Activated CD4-positive, CD25-positive, alpha-beta regulatory T cell treated with anti-CD3 and anti-CD28 coated beads, Interleukin-2, amount 50 U/mL, for 16 hours (primary cell): ENCODE results near the gene HIVEP3.

ENCODE experiments used
- DNase-seq: peaks from one replicate; pipeline ENCODE4 v3.0.0-alpha.2; 2020; ENCODE audit warnings: low read depth, low spot score

The HIVEP3 gene

DNA sequence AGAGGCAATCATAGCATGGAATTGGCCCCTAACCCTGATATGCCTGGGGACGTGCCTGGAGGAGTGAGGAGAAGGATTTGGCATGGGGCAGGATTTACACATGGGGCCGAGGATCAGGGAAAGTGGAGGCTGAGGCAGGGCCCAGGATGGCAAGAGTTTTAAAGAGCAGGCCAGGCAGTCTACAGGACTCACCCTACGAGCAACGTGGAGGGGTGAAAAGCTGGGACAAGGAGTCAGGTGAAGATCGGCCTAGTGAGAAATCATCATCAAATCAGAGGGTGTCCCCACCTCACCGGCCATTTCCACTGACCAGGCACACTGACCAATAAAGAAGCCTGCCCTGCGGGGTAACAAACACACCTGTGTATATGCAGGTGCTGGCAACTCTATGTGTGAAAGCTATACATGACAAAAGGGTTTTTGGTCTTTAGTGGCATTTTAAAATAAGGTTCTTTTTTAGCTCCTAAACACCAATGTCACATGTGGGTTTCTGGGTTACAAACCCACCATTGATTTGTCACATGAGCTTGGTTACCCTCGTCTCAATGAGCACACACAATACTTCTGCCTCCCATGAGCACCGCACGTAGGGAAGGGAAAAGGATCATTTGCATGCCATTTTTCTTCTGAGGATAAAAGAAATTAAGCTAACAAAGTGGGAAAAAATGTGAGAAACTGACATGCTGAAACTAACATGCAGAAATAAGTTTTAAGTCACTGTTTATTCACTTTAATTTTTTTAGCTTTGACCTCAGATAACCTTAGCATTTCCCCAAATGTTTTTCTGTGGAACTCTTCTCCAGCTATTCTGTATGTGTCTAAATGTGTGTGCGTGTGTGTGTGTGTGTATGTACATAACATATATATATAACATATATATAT lies 266.1 kb downstream of the HIVEP3 start:
- no peak for DNase-seq

DNA sequence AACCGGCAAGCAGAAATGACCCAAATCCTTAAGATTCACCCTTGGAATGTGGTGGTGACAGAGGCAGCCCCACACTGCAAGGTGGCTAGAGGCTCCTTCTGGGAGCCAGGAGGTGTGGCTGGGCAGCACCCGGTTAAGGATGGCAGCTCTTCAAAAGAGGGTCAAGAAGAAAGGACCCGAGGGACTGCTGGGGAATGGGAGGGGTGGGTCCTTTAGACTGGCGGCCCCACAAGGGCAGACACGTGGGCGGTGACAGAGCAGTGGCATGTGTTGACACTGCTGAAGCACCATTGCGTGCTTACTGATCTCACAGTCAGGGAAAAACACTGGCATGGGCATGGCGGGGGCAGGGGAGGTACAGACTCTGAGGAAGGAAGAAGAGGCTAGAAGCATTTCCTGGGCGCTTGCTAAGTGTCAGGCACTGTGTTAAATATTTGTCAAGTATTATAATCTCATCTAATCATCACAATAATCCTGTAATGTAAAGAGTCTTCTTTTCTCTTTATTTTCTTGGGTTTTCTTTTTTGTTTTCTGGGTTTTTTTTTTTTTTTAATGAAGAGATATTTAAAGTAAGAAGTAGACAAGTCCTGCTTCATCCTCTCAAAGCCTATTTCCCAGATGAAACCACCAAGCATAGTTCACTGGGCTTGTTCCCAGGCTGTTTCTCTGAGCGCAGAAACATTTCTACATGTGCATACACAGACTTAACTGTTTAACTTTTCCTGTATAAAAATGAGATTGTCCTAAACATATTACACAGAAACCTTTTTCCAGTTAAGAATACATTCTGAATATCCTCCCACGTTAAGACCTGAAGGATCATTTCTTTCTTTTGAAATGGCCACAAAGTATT lies 268.5 kb downstream of the HIVEP3 start:
- DNase-seq: no peak

DNA sequence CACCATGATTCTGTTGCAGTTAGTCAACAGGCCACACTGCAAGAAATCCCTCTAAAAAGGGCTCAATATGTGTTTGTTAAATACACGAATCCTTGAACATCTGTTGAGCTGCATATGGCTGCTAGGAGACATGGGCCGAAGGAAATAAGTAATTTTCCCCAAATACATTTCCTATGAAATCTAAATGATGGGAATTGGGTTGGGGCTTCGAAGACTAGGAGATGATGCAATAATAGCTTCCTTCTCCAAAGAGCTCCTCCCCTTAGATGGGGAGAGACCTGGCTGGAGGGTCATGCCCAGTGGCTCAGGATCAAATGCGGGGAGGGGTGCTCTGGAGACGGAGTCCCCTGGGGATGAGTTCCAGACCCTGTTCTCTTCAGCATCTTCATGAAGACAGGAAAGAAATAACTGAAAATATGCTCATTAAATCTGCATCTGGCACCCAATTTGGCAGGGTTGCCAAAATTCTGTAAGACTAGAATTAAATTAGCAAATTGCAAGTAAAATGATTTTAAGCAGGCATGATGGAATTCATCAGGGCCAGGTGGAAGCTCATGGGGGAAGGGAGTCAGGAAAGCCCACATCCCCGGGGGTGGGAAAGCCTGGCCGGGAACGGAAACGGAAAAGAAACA lies 269.2 kb downstream of the HIVEP3 start:
- no peak for DNase-seq

DNA sequence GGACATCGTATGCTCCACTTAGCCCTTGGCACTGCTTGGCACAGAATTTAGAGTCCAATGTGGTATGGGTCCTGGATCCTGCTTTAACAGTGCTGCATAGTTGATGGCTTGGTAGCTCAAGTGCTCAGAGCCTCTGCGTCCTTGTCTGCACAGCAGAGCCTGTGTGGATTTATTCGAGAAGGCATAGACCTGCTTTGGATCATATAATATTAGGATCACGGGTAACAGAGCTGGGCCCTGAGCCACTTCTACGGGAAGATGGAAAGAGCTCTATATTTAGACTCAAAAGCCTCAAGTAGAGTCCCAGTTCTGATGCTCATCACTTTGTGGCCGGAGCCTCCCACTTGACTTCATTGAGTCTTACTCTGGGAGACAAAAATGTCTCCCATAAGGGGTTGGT lies 269.9 kb downstream of the HIVEP3 start:
- DNase-seq: no peak

DNA sequence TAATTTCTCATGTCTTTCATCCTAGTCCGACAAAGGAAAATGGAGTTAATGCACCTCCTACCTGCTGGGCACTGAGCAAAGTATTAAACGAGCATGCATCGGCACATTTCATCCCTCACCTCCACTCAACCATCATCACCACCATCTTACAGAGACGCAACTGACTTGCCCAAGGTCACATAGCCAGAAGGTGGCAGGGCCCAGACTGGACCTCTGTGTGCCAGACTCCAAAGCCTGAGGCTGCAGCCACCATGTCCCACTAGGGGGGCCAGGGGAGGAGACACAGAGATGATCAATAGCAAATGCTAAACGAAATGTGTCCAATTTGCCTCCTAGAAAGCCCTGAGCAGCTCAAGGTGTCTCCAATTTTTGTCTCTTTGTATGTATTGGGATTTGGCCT lies 270.5 kb downstream of the HIVEP3 start:
- DNase-seq: no peak

DNA sequence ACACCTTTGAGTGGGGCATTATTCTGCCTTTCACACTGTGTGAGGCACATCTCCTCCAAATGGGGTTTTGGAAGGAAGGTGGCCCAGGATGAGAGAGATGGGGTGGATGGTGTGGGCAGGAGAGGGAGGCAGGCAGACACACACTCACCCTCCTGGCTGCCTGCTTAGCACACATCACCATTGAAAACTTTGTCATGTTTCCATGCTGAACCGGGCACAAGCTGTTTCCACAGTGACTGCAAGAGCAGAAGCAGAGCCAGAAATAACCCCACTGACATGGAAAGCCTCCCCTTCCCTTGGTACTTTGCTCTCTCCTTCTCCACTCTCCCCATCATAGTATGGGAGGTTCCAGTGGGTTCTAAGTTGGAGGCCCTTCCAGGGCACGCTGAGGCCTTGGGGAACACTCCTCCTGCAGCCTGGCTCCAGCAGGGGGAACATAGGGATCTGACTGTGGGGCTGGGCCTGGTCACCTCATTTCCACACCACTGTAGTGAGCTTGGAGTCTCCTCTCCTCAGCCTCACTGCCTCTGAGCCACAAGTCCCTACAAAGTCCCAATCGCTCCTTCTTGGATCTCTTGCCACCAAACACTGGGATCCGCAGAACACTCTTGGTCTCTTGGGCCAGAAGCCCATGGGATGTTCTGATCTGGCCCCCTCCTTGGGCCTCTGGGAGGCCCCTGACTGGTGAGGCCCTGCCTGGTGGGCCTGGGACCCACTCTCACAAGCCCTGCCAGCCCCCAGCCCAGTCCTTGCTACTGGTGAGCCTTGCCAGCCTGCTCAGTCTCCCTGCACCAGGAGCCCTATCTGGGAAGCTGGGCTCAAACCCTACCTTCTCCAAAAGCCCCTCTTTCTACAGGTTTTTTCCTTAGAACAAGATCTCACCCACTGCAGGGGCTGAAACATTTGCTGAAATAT lies 271.2 kb downstream of the HIVEP3 start:
- DNase-seq: no peak

DNA sequence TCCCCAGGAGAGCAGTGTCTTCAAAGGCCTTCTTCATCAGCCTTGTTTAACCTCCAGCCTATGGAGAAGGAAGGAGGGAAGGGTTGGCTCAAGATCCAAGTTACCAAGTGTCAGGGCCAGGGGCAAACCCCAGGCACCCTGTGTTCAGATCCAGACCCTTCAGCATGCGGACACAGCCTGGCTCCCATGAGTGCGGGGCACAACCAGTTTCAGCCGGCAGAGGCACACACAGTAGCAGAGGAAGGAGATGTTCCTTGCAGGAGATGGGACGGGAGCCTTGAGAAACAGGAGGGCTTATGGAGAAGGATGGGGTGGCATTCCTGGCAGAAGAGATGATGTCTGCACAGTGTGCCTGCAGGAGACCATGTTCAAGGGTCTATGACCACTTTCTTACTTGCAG lies 272.5 kb downstream of the HIVEP3 start:
- DNase-seq: no peak

DNA sequence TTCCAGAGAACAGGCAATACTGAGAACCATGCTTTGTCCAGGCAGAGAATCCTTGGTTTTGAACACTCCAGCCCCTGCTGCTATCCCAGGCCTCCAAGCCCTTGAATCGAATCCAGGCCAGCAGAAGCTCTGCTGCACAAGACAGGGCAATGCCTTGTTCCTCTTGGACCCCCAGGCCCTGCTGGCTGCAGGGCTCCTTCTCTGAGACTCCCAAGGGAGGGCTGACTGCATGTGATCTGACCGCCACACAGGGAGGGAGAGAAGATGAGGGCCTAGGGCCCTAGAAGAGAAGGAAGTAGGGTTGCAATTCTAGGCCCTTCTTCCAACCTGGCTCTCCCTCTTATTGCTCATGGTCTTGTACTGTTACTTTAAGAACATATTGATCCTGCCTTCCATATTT lies 273.7 kb downstream of the HIVEP3 start:
- DNase-seq: no peak

DNA sequence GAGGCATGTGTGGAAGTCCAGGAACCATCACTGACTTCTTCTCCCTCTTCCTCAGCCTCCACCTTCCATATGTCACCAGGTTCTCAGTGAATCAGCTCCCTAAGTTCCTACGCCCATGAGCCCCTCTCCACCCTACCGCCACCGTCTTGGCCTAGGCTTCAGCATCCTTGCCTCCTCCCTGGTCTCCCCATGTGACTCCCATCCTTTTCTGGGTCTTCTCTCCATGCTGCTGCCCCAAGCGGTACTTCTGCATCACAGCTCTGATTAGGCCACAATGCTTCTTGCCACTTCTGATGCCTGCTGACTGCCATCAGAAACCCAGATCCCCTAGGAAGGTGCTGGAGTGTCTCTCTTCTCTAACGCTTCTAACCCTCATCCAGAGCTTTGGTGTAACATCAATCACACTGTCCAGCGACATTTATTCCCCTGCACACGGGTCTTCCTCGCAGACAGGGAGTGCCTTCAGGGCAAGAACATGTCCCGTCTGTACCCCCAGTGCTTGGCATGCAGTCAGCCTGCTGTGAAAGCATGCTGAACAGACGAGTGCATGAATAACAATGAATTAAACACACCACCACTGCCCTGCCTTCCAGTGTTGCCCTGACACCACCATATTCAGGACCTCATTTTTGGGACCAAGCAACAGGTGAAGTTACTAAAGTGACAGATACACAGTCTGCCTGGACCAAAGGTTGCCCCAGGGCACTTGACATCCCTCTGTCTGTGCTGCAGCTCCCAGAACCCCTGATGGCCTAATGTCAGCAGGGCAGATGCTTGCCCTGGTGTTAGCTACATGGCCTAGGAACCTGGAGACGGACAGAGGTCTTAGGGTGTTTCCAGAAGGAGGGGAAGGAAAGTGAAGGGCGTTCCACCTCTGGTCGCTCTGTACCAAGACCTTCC lies 275.6 kb downstream of the HIVEP3 start:
- DNase-seq: no peak

DNA sequence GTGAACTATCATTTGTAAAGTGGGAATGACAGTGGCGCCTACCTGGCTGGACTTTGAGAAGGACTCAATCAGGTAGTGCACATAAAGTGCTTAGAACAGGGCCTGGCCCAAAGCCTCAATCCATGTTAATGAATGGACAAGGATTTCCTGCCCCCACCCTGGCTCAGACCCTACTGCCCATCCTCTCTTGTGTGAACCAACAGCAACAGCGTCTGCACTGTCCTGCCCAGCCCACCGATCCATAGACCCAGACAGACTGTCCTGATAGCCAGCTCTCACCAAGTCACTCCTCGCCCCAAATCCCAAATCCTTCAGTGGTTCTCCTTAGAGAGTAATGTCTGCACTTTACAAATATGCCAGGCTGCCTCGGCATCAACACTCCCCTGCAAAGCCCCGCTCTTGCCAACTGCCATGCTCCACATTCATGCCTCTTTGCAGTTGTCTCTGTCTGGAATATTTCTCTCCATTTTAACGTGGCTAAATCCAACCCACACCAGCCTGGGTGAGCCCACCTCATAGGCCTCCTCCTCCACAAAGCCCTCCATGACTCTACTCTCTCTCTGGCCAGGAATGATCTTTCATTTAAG lies 276.7 kb downstream of the HIVEP3 start:
- no peak for DNase-seq

DNA sequence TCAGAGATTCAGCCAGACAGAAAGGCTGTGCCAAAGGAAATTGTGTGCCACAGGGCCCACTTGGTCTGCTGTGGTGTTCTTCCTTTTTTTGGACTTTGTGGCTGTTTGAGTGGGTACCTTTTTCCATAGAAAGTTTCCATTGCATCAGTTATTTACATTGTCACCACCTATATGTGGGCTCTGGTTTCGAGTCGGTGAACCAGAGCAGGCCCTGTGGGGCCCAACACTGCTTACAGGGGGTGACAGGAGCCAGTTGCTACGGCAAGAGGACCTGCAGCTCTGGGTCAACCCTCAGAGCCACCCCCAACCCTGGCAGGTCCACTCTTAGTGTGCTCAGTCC lies 277.3 kb downstream of the HIVEP3 start:
- DNase-seq: no peak

DNA sequence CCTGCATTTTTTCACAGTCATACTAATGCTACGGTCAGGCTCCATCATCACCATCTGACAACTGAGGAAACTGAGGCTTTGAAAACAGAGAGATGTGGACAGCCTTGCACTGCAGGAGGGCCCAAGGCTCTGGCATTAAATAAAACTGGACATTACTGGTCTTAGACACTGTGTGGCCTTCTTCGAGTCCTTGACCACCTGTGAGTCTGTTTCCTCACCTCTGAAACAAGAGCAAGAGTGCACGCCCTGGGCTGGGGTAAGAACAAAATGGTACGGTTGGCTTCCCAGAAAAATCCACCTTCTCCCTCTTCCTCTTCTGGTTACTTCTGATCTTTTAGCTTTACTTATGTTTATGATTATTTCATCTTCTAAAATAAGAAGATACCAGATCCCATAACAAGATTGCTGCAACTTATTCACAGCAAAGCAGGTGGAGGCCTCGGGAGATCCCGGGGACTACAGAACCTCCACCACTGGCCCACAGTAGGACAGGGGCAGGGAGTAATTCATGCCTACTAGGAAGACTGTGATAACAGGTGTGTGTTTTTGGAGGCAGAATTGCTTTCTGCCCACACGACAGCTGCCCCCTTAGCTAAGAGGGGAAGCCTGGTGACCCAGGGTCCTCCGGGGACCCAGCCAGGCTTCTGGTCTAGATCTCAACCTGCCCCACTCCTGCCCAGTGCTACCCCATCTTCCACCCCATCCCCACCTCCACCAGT lies 277.8 kb downstream of the HIVEP3 start:
- no peak for DNase-seq

DNA sequence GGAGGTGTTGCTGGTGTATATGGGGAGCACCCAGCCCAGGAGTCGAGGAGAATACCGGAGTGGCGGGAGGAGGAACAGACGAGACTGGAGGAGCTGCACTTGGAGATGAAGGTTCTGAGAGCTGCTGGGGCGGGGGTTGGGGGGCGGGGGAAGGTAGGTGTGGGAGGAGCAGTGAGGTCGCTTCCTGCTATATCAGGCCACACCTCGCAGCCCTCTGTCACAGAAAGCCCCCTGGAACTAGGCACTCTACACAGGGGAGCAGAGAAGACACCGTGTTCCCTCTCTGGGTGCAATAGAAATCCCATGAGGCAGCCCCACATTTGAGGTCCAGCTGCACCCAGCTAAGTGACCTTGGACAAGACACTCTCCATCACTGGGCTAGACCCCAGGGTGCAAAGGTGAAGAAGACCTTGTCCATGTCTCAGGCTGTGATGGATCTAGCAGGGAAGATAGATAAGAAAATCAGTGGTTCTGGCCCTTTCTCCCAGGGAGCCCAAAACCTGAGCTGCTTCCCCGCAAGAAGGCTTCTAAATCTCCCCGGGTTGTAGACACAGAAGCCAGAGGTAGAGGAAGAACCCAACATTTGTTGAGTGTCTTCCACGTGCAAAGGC lies 278.5 kb downstream of the HIVEP3 start:
- DNase-seq: no peak

DNA sequence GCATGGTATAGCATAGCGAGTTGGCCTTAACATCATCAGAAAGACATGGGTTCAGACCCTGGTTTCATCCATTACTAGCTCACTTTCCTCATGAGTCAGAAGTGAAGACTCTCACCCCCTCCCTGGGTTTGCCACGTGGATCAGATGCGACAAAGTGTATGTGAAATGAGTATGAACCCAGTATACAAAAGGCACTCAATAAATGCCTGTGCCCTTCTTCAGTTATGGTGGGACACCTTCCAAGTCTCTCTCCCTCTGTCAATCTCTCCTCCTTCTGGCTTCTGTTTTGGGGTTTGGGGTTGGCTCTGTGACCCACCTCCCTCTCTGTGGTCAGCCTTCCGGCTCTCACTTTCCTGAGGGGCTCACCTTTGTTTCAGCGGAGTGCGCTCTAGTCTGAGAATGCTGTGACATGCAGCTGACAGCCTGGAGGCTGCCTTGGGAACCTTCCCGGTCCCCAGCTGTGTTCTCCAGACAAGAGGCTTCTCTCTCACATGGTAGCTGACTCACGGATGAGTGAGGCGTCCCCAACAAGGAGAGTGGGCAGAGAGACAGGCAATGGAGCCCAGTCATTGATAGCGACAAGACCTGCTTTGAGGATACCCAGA lies 279.3 kb downstream of the HIVEP3 start:
- no peak for DNase-seq

DNA sequence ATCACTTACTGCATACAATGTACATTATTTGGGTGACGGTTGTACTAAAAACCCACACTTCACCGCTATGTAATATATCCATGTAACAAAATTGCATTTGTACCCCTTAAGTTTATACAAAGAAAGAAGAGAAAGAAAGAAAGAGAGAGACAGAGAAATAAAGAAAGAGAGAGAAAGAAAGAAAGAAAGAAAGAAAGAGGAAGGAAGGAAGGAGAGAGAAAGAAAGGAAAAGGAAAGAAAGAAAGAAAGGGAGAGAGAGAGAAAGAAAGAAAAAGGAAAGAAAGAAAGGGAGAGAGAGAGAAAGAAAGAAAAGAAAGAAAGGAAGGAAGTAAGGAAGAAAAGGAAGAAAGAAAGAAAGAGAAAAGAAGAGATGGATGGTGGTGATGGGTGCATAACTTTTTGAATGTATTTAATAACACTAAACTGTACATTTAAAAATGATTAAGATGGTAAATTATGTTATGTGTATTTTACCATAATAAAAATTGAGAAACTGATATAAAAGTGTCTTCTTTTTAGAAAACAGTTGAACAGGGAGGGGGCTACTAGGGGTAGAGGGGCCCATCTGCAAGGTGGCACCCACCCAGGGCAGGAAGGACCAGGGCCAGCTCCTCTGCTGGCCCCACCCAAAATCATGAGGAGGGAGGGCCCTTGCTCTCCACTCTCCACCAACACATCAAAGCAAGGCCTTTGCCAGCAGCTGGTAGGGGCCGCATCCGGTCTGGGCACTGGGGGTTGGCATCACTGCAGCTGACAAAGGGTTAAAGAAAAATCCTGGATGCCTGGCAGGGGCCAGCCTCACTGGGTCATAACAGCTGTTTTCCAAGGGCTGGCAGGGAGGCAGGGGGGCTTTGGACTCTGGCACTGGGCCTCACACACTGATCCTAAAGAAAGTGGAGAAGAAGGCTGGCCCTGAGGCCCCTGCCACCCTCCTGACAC lies 280.4 kb downstream of the HIVEP3 start:
- no peak for DNase-seq

DNA sequence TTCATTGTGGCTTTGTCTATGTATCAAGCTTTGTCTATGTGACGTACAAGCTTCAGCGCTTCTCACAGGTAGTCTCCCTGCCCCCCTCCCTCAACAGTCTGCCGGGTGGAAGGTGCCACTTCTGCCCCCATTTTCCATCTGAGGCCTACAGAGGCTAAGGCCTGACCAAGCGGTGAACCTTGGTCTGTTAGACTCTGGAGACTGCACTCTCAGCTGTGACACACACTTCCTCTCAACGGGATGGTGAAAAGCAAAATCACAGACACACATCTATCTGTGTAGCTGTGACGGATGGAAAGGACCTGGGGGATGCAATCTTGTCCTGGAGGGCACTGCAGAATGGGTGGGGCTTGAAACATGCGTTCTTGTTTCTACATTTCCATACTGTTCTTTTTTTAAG lies 281.4 kb downstream of the HIVEP3 start:
- no peak for DNase-seq

DNA sequence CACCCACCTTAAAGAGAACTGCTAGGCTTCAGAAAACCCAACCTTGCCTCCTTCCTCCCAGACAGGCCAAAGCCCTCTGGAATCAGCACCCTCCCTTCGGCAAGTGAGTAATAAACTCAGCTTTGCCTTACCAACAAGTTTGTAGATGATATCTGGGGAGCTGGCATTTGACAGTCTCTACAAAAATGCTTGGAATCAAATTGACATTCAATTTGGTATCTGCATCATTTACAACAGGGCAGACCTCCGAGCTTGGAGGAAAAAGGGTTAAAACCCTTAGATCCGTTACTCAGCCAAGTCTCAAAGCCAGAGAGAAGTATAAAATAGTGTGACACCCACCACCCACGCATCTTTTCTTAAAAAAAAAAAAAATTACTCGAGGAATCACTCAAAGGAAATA lies 285.0 kb downstream of the HIVEP3 start:
- DNase-seq: no peak
